Sigmoid colon (tissue), 4 donors: ENCODE results near the gene NIN.

ENCODE experiments used
- CTCF ChIP-seq, 4 experiments: fragments of 450-650 bp in 3 of 4; fragments of 200-600 bp in 1 of 4; IDR thresholded peaks; one replicate each; pipeline ENCODE4 v1.5.1; 2016 to 2019; ENCODE audit warnings: antibody characterized with exemption in 4 of 4, mild to moderate bottlenecking in 3 of 4, moderate library complexity in 2 of 4
- POLR2A ChIP-seq, 2 donors: fragments of 450-650 bp; IDR thresholded peaks; one replicate each; pipeline ENCODE4 v1.6.1; 2016; ENCODE audit warnings: antibody characterized with exemption in 2 of 2, mild to moderate bottlenecking in 2 of 2, moderate library complexity in 2 of 2
- POLR2AphosphoS5 ChIP-seq, 4 donors: sonication (generic); formaldehyde crosslinking; IDR thresholded peaks; one replicate each; pipeline ENCODE4 v1.6.1; 2017; ENCODE audit warnings: antibody characterized with exemption in 4 of 4

- no peak for TF ChIP-seq POLR2AphosphoS5 (IDR thresholded peaks at IDR 0.05)
- no peak for TF ChIP-seq POLR2A (IDR thresholded peaks at IDR 0.05)
- no peak for TF ChIP-seq CTCF (IDR thresholded peaks at IDR 0.05)
Measured at GRCh38 chr14:50828721-50829488, 2.1 kb downstream of the NIN start.
